Common myeloid progenitor, CD34-positive (primary cell): Measurements from ENCODE around the gene DNAI1.

Experiments used
- CTCF ChIA-PET: fragments of 350-600 bp; sonication (Branson Sonifier 250); formaldehyde crosslinking; loops from one replicate; lab custom pipeline; 2021; ENCODE audit warnings: antibody characterized with exemption; lab: Charles Lee
- POLR2A ChIA-PET: fragments of 350-600 bp; sonication (Branson Sonifier 250); formaldehyde crosslinking; loops from one replicate; lab custom pipeline; 2021; ENCODE audit warnings: antibody characterized with exemption; lab: Charles Lee
- DNase-seq, 3 donors: peaks; one replicate each; pipeline versions ENCODE4 v3.0.0 to v3.0.0-alpha.2; 2013
- H3K27ac ChIP-seq, 2 experiments: 1 replicate in 1 of 2; 2 replicates in 1 of 2; pipeline ENCODE4 v1.7.0; 2013; ENCODE audit warnings: inconsistent platforms in 2 of 2, low read length in 2 of 2, mild to moderate bottlenecking in 2 of 2, low read depth in 1 of 2, moderate library complexity in 1 of 2; ENCODE audit not compliant: severe bottlenecking in 2 of 2, insufficient read depth in 1 of 2, poor library complexity in 1 of 2
- H3K27me3 ChIP-seq, 5 experiments: replicated peaks in 2 of 5; 1 replicate in 3 of 5; 2 replicates in 2 of 5; pipeline versions ENCODE4 v1.6.1 to v1.7.0; 2013; ENCODE audit warnings: low read length in 4 of 5, mild to moderate bottlenecking in 2 of 5, moderate library complexity in 2 of 5, inconsistent platforms in 1 of 5; ENCODE audit not compliant: insufficient read depth in 5 of 5, control insufficient read depth in 4 of 5
- H3K36me3 ChIP-seq, 4 experiments: 1 replicate in 2 of 4; 2 replicates in 2 of 4; pipeline versions ENCODE4 v1.6.1 to v1.7.0; 2013; ENCODE audit warnings: low read length in 3 of 4, control low read depth in 1 of 4, mild to moderate bottlenecking in 1 of 4; ENCODE audit not compliant: control insufficient read depth in 4 of 4, insufficient read depth in 4 of 4
- H3K4me1 ChIP-seq, 4 experiments: 1 replicate in 3 of 4; 2 replicates in 1 of 4; pipeline versions ENCODE4 v1.6.1 to v1.7.1; 2013; ENCODE audit warnings: low read length in 3 of 4, mild to moderate bottlenecking in 3 of 4, control low read depth in 1 of 4, inconsistent platforms in 1 of 4, moderate library complexity in 1 of 4; ENCODE audit not compliant: control insufficient read depth in 4 of 4, insufficient read depth in 4 of 4; ENCODE audit errors: control extremely low read depth in 1 of 4
- H3K4me3 ChIP-seq, 7 experiments: 1 replicate in 4 of 7; 2 replicates in 3 of 7; pipeline versions ENCODE4 v1.5.1 to v1.7.0; 2013; ENCODE audit warnings: mild to moderate bottlenecking in 7 of 7, low read length in 6 of 7, moderate library complexity in 6 of 7, inconsistent platforms in 2 of 7, low read depth in 2 of 7, control low read depth in 1 of 7; ENCODE audit not compliant: insufficient read depth in 4 of 7, control insufficient read depth in 1 of 7; ENCODE audit errors: extremely low read depth in 1 of 7
- H3K9me3 ChIP-seq, 5 experiments: 1 replicate in 4 of 5; 2 replicates in 1 of 5; pipeline versions ENCODE4 v1.6.1 to v1.7.1; 2013; ENCODE audit warnings: low read length in 4 of 5, mild to moderate bottlenecking in 2 of 5, inconsistent platforms in 1 of 5, low read depth in 1 of 5, moderate library complexity in 1 of 5; ENCODE audit not compliant: control insufficient read depth in 4 of 5, insufficient read depth in 2 of 5; ENCODE audit errors: control extremely low read depth in 1 of 5
- WGBS: methylation state at CpG from one replicate; pipeline ENCODE4 v1.1.5; 2013; ENCODE audit not compliant: insufficient coverage; 5-methylcytosine and 5-hydroxymethylcytosine counted together

Gene DNAI1

DNA sequence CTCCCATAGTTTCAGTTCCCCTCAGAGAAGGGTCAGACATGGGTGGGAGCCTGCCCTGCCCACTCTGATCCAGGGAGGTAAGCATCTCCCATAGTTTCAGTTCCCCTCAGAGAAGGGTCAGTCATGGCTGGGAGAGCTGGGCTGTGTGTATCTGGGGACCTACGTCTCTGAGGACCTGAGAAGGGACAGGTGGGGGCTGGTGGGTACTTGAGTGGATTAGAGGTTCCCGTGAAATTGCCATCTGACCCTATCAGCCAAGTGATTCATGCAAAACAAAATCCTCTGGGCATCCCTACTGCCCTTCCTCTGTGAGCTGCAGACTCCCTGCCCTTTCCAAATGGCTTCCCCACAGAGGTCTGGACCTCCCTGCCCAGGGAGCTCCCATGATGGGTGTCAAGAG, 60.3 kb downstream of the DNAI1 start:
- CTCF ChIA-PET = interaction anchor here (0.7 to 3.1 kb wide), 9 partner anchors 17 to 88 kb away, joined by 3 to 15 read pairs (median 3); no protein-coding TSS in a partner anchor

DNA sequence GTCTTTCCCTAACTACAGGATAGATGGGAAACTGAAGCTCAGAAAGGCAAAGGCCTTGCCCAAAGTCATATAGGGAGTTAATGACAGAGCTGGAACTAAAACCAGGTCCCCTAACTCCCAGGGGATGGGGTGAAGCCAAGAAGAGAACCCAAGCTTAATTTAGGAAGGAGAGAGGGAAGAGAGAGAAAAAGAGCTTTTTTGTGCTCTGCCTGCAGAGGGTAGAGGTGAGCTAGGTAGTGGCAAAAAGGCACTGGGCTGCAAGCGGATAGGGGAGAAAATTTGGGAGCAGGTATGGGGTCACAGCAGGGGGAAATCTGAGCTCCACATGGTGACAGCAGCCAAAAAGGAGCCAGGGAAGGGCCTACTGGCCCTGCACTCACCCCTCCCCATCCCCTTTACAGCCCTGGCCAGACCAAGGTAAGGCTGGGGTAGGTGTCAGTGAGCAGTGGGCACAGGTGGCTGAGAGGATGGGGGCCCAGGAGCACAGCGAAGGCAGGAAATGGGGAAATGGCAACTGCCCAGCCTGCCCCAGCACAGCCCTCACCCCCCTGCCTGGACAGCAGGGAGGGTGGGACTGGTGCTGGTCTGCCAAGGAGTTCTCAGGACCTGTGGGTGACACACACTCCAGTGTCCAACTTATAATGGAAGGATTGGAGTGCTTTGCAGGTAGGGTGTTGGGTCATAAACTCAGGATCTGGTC, 60.9 kb downstream of the DNAI1 start:
- Histone ChIP-seq H3K4me1 (peaks cover 0 to 27% (median 15%) of the 10 kb centered on the region in 4 experiments), H3K4me3 (no peak overlapping the region), H3K27ac (no peak overlapping the region), H3K27me3 (peaks cover 0 to 13% (median 5%) of the 10 kb centered on the region in 5 experiments), H3K9me3 (no peaks in the 10 kb centered on the region), H3K36me3 (no peaks in the 10 kb centered on the region)
- ChIA-PET POLR2A (interaction anchor here (0.6 kb wide), 1 partner anchor 478 kb away, joined by 3 read pairs; no protein-coding TSS in a partner anchor), CTCF (interaction anchor here (0.7 to 3.1 kb wide), 9 partner anchors 17 to 89 kb away, joined by 3 to 15 read pairs (median 3); no protein-coding TSS in a partner anchor)
- no CpG with 5 or more reads among the region's 2 CpGs for WGBS
- no peak for DNase-seq

More for the DNA sequence above, 60.3 kb downstream of the DNAI1 start:
- POLR2A ChIA-PET = no interaction called here
- H3K9me3 ChIP-seq = no peaks in the 10 kb centered on the region
- H3K36me3 ChIP-seq = no peaks in the 10 kb centered on the region
- peaks cover 0 to 12% (median 5%) of the 10 kb centered on the region in 5 experiments for H3K27me3 ChIP-seq
- 95% methylated on average over 2 of the region's 2 CpGs for WGBS
- H3K27ac ChIP-seq = no peak overlapping the region
- H3K4me1 ChIP-seq = peaks cover 0 to 27% (median 15%) of the 10 kb centered on the region in 4 experiments
- H3K4me3 ChIP-seq = no peak overlapping the region
- DNase-seq = no peak

DNA sequence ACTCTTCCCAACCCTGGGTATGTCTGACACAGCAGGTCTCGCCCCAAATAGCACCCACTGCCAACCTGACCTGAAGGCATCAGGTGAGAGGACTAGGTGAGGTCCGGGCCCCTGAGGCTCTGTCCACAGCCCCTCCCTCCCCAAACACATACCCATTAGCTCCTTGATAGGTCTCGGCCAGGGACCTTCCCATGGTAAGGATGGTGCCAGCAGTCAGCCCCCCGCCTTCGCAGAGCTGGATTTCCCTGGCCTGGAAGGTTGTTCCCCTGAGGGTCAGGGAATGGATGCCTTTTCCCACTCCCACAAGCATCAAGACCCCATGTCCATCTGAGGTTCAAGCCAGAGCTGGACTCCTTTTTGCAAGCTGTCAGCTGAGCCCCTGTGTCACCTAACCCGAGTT, 61.5 kb downstream of the DNAI1 start:
- DNase-seq = no peak
- ChIA-PET POLR2A (no interaction called here), CTCF (interaction anchor here (0.8 to 3.1 kb wide), 5 partner anchors 18 to 90 kb away, joined by 3 to 15 read pairs (median 5); no protein-coding TSS in a partner anchor)
- H3K27me3 ChIP-seq = peaks cover 0 to 18% (median 11%) of the 10 kb centered on the region in 5 experiments
- H3K4me3 ChIP-seq = no peak overlapping the region
- H3K9me3 ChIP-seq = no peaks in the 10 kb centered on the region
- WGBS = 100% methylated on average over 5 of the region's 6 CpGs
- no peaks in the 10 kb centered on the region for H3K36me3 ChIP-seq
- peaks cover 0 to 27% (median 15%) of the 10 kb centered on the region in 4 experiments for H3K4me1 ChIP-seq
- no peak overlapping the region for H3K27ac ChIP-seq

DNA sequence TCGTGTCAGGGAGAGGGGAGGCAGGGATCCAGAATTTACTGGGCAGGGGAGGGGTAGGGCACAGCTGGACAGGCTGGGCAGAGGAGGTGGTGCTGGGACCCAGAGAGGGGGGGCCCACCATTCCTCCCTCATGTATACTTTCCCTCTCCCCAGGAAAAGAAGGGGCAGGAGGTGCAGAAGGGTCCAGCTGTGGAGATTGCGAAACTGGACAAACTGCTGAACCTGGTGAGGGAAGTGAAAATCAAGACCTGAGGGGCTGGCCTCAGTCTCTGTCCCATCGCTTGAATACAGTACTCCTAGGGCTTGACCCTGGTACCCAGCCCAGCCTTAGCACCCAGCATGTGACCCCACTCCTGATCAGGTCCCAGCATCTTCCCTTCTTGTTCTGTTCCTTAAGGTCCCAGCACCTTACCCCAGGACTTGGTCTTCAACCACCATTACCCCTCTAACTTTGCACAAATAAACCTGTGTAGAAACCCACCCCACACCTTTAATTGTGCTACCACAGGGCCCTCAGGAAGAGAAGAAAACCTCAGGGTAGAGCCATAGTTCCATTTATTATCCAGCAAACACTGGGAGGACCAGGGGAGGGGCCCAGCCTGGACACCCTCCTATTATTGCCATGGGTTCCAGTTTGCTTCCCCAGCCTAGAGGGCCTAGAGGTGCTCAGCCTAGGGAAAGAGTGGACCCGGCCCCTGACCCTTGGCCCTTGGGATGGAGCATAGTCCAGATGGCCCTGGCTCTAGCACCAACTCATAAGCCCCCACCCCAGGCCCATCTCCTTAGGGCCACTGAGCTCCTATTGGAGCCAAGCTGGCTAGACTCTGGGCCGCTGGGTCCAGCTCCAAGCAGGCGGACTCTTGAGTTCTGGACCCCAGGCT, 62.1 kb downstream of the DNAI1 start:
- Histone ChIP-seq H3K4me3 (no peak overlapping the region), H3K4me1 (peaks cover 0 to 27% (median 15%) of the 10 kb centered on the region in 4 experiments), H3K9me3 (no peaks in the 10 kb centered on the region), H3K36me3 (no peaks in the 10 kb centered on the region), H3K27ac (no peak overlapping the region), H3K27me3 (peaks cover 3 to 23% (median 12%) of the 10 kb centered on the region in 5 experiments)
- no peak for DNase-seq
- POLR2A ChIA-PET = no interaction called here
- 98% methylated on average over 5 of the region's 6 CpGs for WGBS
- CTCF ChIA-PET = interaction anchor here (0.8 to 3.1 kb wide), 3 partner anchors 19 to 84 kb away, joined by 3 to 15 read pairs (median 10); no protein-coding TSS in a partner anchor

DNA sequence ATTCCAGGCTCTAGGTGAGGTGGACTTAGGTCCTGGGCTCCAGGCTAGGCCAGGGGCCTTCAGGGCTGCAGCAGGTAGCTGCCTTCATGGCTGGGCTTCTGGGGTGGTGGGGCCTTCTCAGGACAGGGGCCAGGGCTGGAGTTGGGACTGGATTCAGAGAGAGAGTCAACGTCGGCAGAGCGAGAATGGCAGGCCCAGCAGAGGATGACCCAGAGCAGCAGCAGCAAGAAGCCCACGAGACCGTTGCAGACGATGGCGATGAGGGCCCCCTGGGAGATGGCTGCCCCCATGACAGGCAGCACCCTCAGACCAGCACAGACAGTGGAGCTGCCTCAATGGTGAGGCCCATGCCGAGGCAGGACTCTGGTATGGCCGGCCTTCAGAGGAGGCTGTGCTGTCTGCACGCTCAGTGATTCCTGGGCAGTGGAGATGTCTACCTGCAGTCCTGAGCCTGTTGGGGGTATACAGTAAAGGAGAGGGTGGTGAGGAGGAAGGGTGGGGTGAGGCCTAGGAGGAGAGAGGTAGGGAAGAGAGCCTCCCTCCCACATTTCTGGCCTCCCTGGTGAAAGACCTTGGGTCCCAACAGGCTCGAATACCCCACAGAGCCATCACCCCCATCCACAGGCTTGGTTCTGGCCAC, 62.9 kb downstream of the DNAI1 start:
- 98% methylated on average over 10 of the region's 11 CpGs for WGBS
- DNase-seq = no peak
- H3K9me3 ChIP-seq = no peaks in the 10 kb centered on the region
- CTCF ChIA-PET = interaction anchor here (0.8 kb wide), 1 partner anchor 85 kb away, joined by 3 read pairs; no protein-coding TSS in a partner anchor
- POLR2A ChIA-PET = no interaction called here
- H3K27me3 ChIP-seq = peaks cover 5 to 25% (median 12%) of the 10 kb centered on the region in 5 experiments
- peaks cover 0 to 27% (median 15%) of the 10 kb centered on the region in 4 experiments for H3K4me1 ChIP-seq
- no peaks in the 10 kb centered on the region for H3K36me3 ChIP-seq
- no peak overlapping the region for H3K4me3 ChIP-seq
- no peak overlapping the region for H3K27ac ChIP-seq

DNA sequence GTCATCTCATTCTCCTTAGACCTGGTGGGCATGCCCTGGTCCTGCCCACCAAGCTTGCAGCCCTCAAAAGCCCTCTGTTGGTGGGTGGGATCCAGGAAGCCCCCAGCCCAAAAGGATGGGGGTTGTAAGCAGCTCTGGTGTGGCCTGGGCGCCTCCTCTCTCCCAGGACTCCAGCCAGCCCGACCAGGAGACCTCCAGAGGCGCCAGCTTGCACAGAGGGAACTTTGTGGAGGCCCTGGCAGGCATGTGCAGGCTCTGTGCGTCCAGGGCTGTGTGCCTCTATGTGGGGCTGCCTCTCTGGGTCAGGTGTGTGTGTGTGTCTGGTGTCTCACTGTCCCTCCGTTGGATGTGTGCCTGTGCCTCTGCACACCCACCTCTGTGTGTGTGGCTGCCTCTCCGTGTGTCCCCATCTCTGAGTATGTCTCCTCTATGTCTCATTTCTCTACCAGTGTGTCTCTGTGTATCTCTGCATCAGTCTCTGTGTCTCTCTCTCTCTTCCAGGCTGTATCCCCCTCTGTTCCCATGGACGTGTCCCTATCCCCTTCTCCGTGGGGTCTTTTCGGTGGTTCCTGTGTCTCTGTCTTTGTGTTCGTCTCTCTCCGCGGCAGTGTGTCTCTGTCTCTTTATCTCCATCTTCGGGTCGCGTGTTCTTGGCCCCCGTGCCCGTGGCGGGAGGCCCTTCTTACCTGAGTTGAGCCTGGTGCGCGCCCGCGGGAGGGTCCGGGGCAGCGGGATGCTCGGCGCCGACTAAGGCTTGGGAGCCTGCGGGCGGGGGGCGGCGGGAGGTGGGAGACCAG, 63.7 kb downstream of the DNAI1 start:
- Histone ChIP-seq H3K4me3 (peak overlapping the region in 5 of 7 experiments; percentile 0 to 65 (median 46)), H3K36me3 (no peaks in the 10 kb centered on the region), H3K27ac (no peak overlapping the region), H3K9me3 (no peaks in the 10 kb centered on the region), H3K4me1 (peaks cover 0 to 25% (median 15%) of the 10 kb centered on the region in 4 experiments), H3K27me3 (peaks cover 5 to 25% (median 12%) of the 10 kb centered on the region in 5 experiments)
- WGBS = 23% methylated on average over 30 of the region's 31 CpGs
- DNase-seq = no peak
- ChIA-PET CTCF (interaction anchor here (3.0 kb wide), 1 partner anchor 25 kb away, joined by 12 read pairs; no protein-coding TSS in a partner anchor), POLR2A (no interaction called here)
